C4-2B (cell line): Measurements from ENCODE around the gene SETX.
"Not testable (repeated sequence)": the region's sequence is repeated elsewhere in the genome, so short reads cannot be mapped to it uniquely, and the experiment has no call there.

Source experiments
- H3K27ac ChIP-seq: fragments of 450-650 bp; 2 replicates; pipeline ENCODE4 v1.5.1; 2017
- ZFX ChIP-seq: fragments of 450-650 bp; IDR thresholded peaks from 2 replicates; pipeline ENCODE4 v1.6.1; 2017
- TF ChIP-seq, protein P1 (sequence below): fragments of 450-650 bp; conservative IDR thresholded peaks from 2 replicates; pipeline ENCODE4 v1.5.1; 2017; ENCODE audit warnings: mild to moderate bottlenecking

Gene SETX

DNA sequence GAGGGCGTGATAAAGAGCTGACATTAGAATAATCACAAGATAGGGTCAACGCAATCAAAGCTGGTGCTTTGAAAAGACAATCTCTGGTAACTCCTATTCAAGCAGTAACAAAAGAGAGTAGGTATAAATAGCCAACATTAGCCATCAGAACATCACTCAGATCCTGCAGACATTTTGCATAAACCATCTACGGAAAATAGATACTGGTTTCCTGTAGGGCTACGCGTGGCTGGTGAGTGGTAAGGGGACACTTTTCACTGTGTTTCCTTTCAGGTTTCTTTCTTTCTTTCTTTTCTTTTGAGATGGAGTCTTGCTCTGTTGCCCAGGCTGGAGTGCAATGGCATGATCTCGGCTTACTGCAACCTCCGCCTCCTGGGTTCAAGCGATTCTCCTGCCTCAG lies 29.6 kb upstream of the SETX start:
- no peak overlapping the region for H3K27ac ChIP-seq
- TF ChIP-seq ZFX, result no peak
- TF ChIP-seq, protein P1, sequence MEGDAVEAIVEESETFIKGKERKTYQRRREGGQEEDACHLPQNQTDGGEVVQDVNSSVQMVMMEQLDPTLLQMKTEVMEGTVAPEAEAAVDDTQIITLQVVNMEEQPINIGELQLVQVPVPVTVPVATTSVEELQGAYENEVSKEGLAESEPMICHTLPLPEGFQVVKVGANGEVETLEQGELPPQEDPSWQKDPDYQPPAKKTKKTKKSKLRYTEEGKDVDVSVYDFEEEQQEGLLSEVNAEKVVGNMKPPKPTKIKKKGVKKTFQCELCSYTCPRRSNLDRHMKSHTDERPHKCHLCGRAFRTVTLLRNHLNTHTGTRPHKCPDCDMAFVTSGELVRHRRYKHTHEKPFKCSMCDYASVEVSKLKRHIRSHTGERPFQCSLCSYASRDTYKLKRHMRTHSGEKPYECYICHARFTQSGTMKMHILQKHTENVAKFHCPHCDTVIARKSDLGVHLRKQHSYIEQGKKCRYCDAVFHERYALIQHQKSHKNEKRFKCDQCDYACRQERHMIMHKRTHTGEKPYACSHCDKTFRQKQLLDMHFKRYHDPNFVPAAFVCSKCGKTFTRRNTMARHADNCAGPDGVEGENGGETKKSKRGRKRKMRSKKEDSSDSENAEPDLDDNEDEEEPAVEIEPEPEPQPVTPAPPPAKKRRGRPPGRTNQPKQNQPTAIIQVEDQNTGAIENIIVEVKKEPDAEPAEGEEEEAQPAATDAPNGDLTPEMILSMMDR, result no peak

DNA sequence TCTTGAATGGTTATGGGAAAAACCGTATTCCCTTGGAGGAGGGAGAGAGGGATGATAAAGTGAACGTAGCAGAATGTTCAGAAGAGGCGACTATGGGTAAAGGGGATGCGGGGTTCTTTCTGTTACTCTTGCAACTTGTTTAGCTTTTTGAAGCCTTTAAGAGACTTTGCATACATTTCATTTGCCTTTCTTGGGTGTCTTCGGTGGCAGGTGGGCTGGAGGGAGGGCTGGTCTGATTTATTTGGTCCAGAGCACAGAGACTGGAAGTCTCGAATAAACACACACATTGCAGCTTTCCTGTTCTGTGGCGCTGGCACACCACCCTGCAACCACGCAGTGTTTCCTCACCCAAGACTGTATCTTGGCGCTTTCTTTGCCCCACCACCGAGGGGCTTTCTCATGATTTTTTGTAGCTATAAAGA lies 28.7 kb upstream of the SETX start:
- TF ChIP-seq, protein P1, result no peak
- TF ChIP-seq ZFX, result no peak
- no peak overlapping the region for H3K27ac ChIP-seq

DNA sequence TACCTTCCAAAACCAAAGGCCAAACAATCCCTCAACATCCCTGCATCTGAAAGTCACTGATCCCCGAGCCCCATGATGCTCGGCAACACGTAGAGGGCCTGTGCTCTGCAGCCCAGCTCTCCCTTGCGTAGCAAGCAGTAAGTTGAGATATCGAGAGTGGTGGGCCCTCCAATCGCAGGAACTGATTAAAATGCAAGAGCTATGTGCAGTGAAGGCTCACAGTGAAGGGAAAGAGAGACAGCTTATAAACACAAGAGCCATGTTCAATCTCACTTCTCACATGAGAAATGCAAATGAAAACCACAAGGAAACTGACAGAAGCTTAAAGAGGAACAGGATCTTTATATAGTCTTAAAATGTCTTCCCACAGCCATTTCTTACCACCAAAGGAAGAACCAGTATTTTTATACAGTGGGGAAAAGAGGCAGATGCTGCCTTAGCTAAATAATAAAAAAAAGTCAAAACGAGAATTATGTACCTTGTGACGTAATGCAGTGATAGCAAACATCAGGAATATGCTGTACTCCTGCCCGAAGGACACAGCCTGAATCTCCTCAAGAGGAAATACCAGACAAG lies 27.3 kb upstream of the SETX start:
- no peak for TF ChIP-seq ZFX
- TF ChIP-seq, protein P1, result no peak
- H3K27ac ChIP-seq, result peak overlapping the region; percentile 55

DNA sequence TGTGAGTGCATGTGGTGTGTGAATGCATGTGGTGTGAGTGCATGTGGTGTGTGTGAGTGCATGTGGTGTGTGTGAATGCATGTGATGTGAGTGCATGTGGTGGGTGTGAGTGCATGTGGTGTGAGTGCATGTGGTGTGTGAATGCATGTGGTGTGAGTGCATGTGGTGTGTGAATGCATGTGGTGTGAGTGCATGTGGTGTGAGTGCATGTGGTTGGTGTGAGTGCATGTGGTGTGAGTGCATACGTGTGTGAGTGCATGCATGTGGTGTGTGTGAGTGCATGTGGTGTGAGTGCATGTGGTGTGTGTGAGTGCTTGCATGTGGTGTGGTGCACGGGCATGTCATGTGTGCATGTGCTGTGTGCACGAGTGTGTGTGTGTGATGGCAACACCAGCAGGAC lies 23.6 kb upstream of the SETX start:
- not testable (repeated sequence) for H3K27ac ChIP-seq

DNA sequence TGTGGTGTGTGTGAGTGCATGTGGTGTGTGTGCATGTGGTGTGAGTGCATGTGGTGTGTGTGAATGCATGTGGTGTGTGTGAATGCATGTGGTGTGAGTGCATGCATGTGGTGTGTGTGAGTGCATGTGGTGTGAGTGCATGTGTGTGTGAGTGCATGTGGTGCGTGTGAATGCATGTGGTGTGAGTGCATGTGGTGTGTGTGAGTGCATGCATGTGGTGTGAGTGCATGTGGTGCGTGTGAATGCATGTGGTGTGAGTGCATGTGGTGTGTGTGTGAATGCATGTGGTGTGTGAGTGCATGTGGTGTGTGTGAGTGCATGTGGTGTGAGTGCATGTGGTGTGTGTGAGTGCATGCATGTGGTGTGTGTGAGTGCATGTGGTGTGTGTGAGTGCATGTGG lies 23.0 kb upstream of the SETX start:
- not testable (repeated sequence) for H3K27ac ChIP-seq

DNA sequence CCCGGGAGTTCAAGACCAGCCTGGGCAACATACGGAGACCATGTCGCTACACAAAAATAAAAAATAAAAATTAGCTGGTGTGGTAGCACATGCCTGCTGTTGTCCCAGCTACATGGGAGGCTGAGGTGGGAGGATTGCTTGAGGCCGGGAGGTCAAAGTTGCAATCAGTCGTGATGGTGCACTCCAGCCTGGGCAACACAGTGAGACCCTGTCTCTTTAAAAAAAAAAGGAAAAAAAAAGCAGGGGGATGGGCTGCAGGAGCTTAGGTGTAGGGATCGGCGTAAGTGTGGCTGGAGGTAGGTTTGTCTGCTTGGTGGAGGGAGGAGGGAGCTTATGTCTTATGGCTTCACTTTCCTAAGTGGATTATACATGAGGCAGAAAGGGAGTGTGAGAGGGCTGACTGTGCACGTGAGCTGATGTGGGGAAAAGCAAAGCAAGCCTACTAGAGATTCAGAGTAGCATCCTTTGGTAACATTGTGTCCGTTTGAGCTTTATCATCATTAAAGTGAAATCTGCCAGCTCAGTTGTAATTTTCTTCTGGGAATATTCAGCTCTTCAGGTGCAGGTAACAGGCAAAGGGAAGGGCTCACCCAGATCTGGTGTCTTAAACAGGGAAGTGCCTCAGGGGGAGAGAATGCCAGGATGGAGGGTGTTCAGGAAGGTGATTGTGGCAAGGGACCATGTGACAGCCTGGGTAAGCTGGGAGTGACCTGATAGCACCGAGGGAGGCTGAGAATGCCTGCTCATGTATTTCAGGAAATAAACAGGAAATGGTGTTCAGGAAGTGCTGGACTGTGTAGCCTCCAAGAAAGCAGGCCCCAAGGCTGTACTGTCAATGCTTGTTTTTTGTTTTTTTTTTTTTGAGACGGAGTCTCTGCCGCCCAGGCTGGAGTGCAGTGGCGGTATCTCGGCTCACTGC lies 17.6 kb upstream of the SETX start:
- TF ChIP-seq ZFX, result no peak
- TF ChIP-seq, protein P1, result no peak
- H3K27ac ChIP-seq, result no peak overlapping the region; the same call in 1 of the 2 replicates

DNA sequence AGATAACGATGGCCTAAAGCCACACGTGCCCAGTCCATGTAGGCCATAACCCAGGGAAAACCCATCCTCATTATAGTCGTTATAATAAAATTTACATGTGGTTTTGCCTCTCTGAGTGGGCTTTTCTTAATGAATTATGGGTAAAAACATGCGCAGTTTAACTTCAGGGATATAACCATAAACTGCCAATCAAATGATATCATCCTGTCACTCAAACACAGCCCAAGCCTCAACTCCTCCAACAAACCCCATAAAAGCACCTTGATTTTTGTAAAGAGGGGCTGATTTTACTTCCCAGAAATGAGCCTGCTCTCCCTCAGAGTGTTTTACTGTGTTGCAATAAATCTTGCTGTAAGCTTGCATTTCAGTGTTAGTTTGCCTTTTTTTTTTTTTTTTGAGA lies 15.8 kb upstream of the SETX start:
- TF ChIP-seq ZFX, result no peak
- TF ChIP-seq, protein P1, result no peak
- no peak overlapping the region for H3K27ac ChIP-seq

DNA sequence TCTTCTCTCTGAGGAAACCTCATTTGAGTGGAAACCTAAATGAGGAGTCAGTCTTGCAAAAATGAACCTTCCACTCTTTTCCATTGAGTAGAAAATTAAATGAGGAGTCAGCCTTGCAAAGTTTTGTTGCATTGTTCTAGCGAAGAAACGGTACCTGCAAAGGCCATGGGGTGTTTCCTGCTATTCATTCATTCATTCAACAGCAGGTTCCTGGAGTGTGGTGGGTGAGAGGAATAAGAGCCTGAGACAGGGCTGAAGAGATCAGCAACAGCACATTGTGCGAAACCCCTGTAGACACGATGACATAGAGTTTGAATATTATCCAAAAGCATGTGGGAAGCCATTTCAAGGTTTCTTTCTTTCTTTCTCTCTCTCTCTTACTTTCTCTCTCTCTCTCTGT lies 14.6 kb upstream of the SETX start:
- no peak overlapping the region for H3K27ac ChIP-seq
- TF ChIP-seq, protein P1, result no peak
- TF ChIP-seq ZFX, result no peak
